Mesothelial cell of epicardium (in vitro differentiated cells): ENCODE results near the gene PACSIN3. TPM values are rescaled to one million over a fixed set of nuclear protein-coding genes. Genes with fewer than 3 reads are reported as not detected.

Experiments
- DNase-seq, 2 experiments: peaks; one replicate each; pipeline ENCODE4 v3.0.0; 2021; ENCODE audit warnings: low spot score in 2 of 2; ENCODE audit not compliant: unreplicated experiment in 2 of 2
- H3K27ac Mint-ChIP-seq: 2 replicates; pipeline ENCODE4 v1.8.0; 2021; ENCODE audit warnings: mixed read lengths
- H3K27me3 Mint-ChIP-seq: 2 replicates; pipeline ENCODE4 v1.8.0; 2021; ENCODE audit warnings: low read depth, mixed read lengths
- H3K36me3 Mint-ChIP-seq: 2 replicates; pipeline ENCODE4 v1.8.0; 2021; ENCODE audit warnings: mixed read lengths
- H3K4me1 Mint-ChIP-seq: 2 replicates; pipeline ENCODE4 v1.8.0; 2021; ENCODE audit warnings: mixed read lengths
- H3K4me3 Mint-ChIP-seq: 2 replicates; pipeline ENCODE4 v1.8.0; 2021; ENCODE audit warnings: mild to moderate bottlenecking, moderate library complexity, mixed read lengths
- H3K9me3 Mint-ChIP-seq: 2 replicates; pipeline ENCODE4 v1.8.0; 2021; ENCODE audit warnings: mixed read lengths
- CTCF ChIP-seq: fragments of 200-600 bp; sonication (generic); IDR thresholded peaks from one replicate; pipeline ENCODE4 v1.5.0; 2021; ENCODE audit warnings: antibody characterized with exemption; ENCODE audit not compliant: unreplicated experiment
- total RNA-seq: library from RNA; stranded (reverse); gene quantifications from 3 replicates; pipeline ENCODE4 v1.2.1, GENCODE V29; 2021

Gene PACSIN3
- total RNA-seq, 1 donor from 2014 or later: 64.1 TPM

- no peak for DNase-seq
- Mint-ChIP-seq H3K27me3 (no peaks in the 10 kb centered on the region), H3K27ac (no peak overlapping the region), H3K9me3 (no peaks in the 10 kb centered on the region), H3K36me3 (peaks cover 28% of the 10 kb centered on the region), H3K4me3 (no peak overlapping the region), H3K4me1 (no peaks in the 10 kb centered on the region)
- no peak for TF ChIP-seq CTCF
Measured at GRCh38 chr11:47229161-47229560, 42.9 kb upstream of the PACSIN3 start.

GRCh38 chr11:47225552-47226400, 39.5 kb upstream of the PACSIN3 start:
- H3K27me3 Mint-ChIP-seq: no peaks in the 10 kb centered on the region
- no peak for DNase-seq
- no peak overlapping the region for H3K4me3 Mint-ChIP-seq
- H3K27ac Mint-ChIP-seq: no peak overlapping the region
- H3K9me3 Mint-ChIP-seq: no peaks in the 10 kb centered on the region
- no peaks in the 10 kb centered on the region for H3K4me1 Mint-ChIP-seq
- H3K36me3 Mint-ChIP-seq: peaks cover 34% of the 10 kb centered on the region
- TF ChIP-seq CTCF: no peak

GRCh38 chr11:47222696-47223095, 36.5 kb upstream of the PACSIN3 start:
- no peak for DNase-seq
- Mint-ChIP-seq H3K36me3 (peaks cover 35% of the 10 kb centered on the region), H3K27me3 (no peaks in the 10 kb centered on the region), H3K4me1 (peaks cover 17% of the 10 kb centered on the region), H3K4me3 (no peak overlapping the region), H3K9me3 (no peaks in the 10 kb centered on the region), H3K27ac (no peak overlapping the region)
- TF ChIP-seq CTCF: no peak

GRCh38 chr11:47220401-47220821, 34.2 kb upstream of the PACSIN3 start:
- H3K4me1 Mint-ChIP-seq: peaks cover 32% of the 10 kb centered on the region

GRCh38 chr11:47216121-47216798, 30.0 kb upstream of the PACSIN3 start:
- DNase-seq: peak in 1 of 2 experiments; percentile 41
- peak overlapping the region; percentile 95 for H3K27ac Mint-ChIP-seq
- TF ChIP-seq CTCF: no peak
- H3K36me3 Mint-ChIP-seq: peaks cover 14% of the 10 kb centered on the region
- peak overlapping the region; percentile 89 for H3K4me3 Mint-ChIP-seq
- H3K9me3 Mint-ChIP-seq: no peaks in the 10 kb centered on the region
- no peaks in the 10 kb centered on the region for H3K27me3 Mint-ChIP-seq
- H3K4me1 Mint-ChIP-seq: peaks cover 39% of the 10 kb centered on the region

More at GRCh38 chr11:47220401-47220821, 34.2 kb upstream of the PACSIN3 start:
- no peak for TF ChIP-seq CTCF
- no peak overlapping the region for H3K4me3 Mint-ChIP-seq
- no peaks in the 10 kb centered on the region for H3K9me3 Mint-ChIP-seq
- H3K27me3 Mint-ChIP-seq: no peaks in the 10 kb centered on the region
- peaks cover 25% of the 10 kb centered on the region for H3K36me3 Mint-ChIP-seq
- no peak for DNase-seq
- H3K27ac Mint-ChIP-seq: peak overlapping the region; percentile 75
